Panc1 (cell line): Measurements from ENCODE around the gene DNAJA3. TPM values are rescaled to one million over a fixed set of nuclear protein-coding genes. Genes with fewer than 3 reads are reported as not detected.

ENCODE experiments used
- ATAC-seq: fragments of 200-7000 bp; cut with Tn5 transposase; 2 replicates; pipeline ENCODE4 v1.9.1; 2020; ENCODE audit warnings: mild to moderate bottlenecking, moderate library complexity
- BruUV-seq: library from RNA; stranded (reverse); fragments of 400-500 nt; replicated peaks from 2 replicates; lab custom pipeline; 2021; lab: Mats Ljungman, UMichigan
- CTCF ChIA-PET: fragments of 300-600 bp; sonication (Branson Sonifier 250); formaldehyde crosslinking; loops from one replicate; lab custom pipeline; 2022; ENCODE audit warnings: antibody characterized with exemption; lab: Charles Lee
- POLR2A ChIA-PET: fragments of 300-600 bp; sonication (Branson Sonifier 250); formaldehyde crosslinking; loops from one replicate; lab custom pipeline; 2022; ENCODE audit warnings: antibody characterized with exemption; lab: Charles Lee
- DNase-seq: peaks from one replicate; pipeline ENCODE4 v3.0.0-alpha.2; 2010; ENCODE audit warnings: low read depth, low spot score
- H3K27ac ChIP-seq: 2 replicates; pipeline ENCODE4 v1.5.1; 2011; ENCODE audit warnings: mild to moderate bottlenecking, low read length, inconsistent platforms
- H3K27me3 ChIP-seq: fragments of 200-500 bp; sonication (Bioruptor generic); 2 replicates; pipeline ENCODE4 v1.6.0; 2014; ENCODE audit warnings: low read length, inconsistent platforms; ENCODE audit not compliant: control insufficient read depth, insufficient read depth
- H3K36me3 ChIP-seq: fragments of 200-500 bp; sonication (Bioruptor generic); 2 replicates; pipeline ENCODE4 v1.5.1; 2014; ENCODE audit warnings: inconsistent platforms, mild to moderate bottlenecking, low read length, moderate library complexity; ENCODE audit not compliant: control insufficient read depth, insufficient read depth
- H3K4me1 ChIP-seq: 2 replicates; pipeline ENCODE4 v1.5.1; 2011; ENCODE audit warnings: inconsistent platforms, mild to moderate bottlenecking, low read length, moderate library complexity; ENCODE audit not compliant: control insufficient read depth, insufficient read depth
- H3K4me3 ChIP-seq, 2 experiments: 2 replicates each; pipeline ENCODE4 v1.5.1; 2011 to 2012; ENCODE audit warnings: low read depth in 2 of 2, low read length in 2 of 2, mild to moderate bottlenecking in 2 of 2, inconsistent platforms in 1 of 2, moderate library complexity in 1 of 2
- H3K9me3 ChIP-seq: fragments of 200-500 bp; sonication (Bioruptor generic); 2 replicates; pipeline ENCODE4 v1.5.1; 2014; ENCODE audit warnings: low read depth, mild to moderate bottlenecking, inconsistent platforms, low read length, moderate library complexity; ENCODE audit not compliant: control insufficient read depth, insufficient read depth
- POLR2AphosphoS5 ChIP-seq: IDR thresholded peaks from 2 replicates; pipeline ENCODE4 v1.6.1; 2012; ENCODE audit warnings: mild to moderate bottlenecking, low read depth, low read length, moderate library complexity
- SIN3A ChIP-seq: IDR thresholded peaks from 2 replicates; pipeline ENCODE4 v1.6.1; 2012; ENCODE audit warnings: low read depth, mild to moderate bottlenecking, low read length, moderate library complexity, borderline replicate concordance; ENCODE audit not compliant: insufficient read depth
- TCF7L2 ChIP-seq: IDR thresholded peaks from 2 replicates; pipeline ENCODE4 v1.6.1; 2011; ENCODE audit warnings: mild to moderate bottlenecking, low read depth, low read length, inconsistent platforms
- in situ Hi-C: cut with HindIII; loops from 2 replicates; pipeline ENCODE4 v1.10.0; 2016; ENCODE audit warnings: low sequenced_read_pairs, low pct_unique_long_range_greater_than_20kb
- intact Hi-C: fragments of 100-400 bp; cut with micrococcal nuclease; formaldehyde crosslinking; loops from one replicate; pipeline ENCODE4 v1.10.0; 2022; ENCODE audit not compliant: unreplicated experiment
- total RNA-seq: library from RNA; stranded (reverse); gene quantifications from one replicate; pipeline ENCODE4 v1.2.1, GENCODE V29; 2021; ENCODE audit not compliant: unreplicated experiment
- TF ChIP-seq, protein P1 (sequence below): fragments of 450-650 bp; IDR thresholded peaks from 2 replicates; pipeline ENCODE4 v1.5.1; 2017; ENCODE audit warnings: mild to moderate bottlenecking
- TF ChIP-seq, protein P2 (sequence below), 2 experiments: IDR thresholded peaks; 2 replicates each; pipeline ENCODE4 v1.6.1; 2011 to 2012; ENCODE audit warnings: low read depth in 2 of 2, control low read depth in 1 of 2, low read length in 1 of 2, mild to moderate bottlenecking in 1 of 2, moderate library complexity in 1 of 2; ENCODE audit not compliant: insufficient read depth in 1 of 2

The DNAJA3 gene
- total RNA-seq, 1 experiment from 2014 or later: 68.7 TPM

DNA sequence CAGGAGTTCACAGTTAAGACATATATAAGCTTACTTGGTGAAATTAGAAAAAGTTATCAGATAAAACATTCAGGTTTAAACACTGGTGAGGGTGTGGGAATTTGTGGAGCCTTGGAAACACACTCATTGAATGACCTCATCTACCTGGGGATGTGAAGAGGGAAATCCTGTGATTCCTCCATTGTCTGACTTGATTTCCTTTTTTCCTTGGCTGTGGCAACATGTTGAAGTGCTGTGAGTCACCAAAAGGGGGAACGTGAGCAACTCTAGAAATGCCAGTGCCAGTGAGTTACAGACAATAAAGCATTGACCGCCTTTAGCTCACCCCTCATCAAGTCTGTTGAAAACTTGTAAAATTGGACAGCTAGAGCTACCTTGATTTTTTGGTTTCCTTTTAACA, 52.3 kb downstream of the DNAJA3 start:
- no peak for DNase-seq
- POLR2A ChIA-PET: interaction anchor here (0.7 kb wide), 1 partner anchor 10 kb away, joined by 8 read pairs; no protein-coding TSS in a partner anchor

GRCh38 chr16:4481526-4481925, 55.9 kb downstream of the DNAJA3 start:
- POLR2A ChIA-PET: no interaction called here
- CTCF ChIA-PET: no interaction called here
- Histone ChIP-seq H3K4me3 (no peak overlapping the region), H3K4me1 (peaks cover 6% of the 10 kb centered on the region), H3K9me3 (no peaks in the 10 kb centered on the region), H3K36me3 (no peaks in the 10 kb centered on the region; the same call in 1 of the 2 replicates), H3K27me3 (no peaks in the 10 kb centered on the region), H3K27ac (no peak overlapping the region)
- no peak for TF ChIP-seq TCF7L2
- no peak for TF ChIP-seq POLR2AphosphoS5
- TF ChIP-seq SIN3A: no peak
- TF ChIP-seq, protein P1, sequence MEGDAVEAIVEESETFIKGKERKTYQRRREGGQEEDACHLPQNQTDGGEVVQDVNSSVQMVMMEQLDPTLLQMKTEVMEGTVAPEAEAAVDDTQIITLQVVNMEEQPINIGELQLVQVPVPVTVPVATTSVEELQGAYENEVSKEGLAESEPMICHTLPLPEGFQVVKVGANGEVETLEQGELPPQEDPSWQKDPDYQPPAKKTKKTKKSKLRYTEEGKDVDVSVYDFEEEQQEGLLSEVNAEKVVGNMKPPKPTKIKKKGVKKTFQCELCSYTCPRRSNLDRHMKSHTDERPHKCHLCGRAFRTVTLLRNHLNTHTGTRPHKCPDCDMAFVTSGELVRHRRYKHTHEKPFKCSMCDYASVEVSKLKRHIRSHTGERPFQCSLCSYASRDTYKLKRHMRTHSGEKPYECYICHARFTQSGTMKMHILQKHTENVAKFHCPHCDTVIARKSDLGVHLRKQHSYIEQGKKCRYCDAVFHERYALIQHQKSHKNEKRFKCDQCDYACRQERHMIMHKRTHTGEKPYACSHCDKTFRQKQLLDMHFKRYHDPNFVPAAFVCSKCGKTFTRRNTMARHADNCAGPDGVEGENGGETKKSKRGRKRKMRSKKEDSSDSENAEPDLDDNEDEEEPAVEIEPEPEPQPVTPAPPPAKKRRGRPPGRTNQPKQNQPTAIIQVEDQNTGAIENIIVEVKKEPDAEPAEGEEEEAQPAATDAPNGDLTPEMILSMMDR: no peak
- TF ChIP-seq, protein P2, sequence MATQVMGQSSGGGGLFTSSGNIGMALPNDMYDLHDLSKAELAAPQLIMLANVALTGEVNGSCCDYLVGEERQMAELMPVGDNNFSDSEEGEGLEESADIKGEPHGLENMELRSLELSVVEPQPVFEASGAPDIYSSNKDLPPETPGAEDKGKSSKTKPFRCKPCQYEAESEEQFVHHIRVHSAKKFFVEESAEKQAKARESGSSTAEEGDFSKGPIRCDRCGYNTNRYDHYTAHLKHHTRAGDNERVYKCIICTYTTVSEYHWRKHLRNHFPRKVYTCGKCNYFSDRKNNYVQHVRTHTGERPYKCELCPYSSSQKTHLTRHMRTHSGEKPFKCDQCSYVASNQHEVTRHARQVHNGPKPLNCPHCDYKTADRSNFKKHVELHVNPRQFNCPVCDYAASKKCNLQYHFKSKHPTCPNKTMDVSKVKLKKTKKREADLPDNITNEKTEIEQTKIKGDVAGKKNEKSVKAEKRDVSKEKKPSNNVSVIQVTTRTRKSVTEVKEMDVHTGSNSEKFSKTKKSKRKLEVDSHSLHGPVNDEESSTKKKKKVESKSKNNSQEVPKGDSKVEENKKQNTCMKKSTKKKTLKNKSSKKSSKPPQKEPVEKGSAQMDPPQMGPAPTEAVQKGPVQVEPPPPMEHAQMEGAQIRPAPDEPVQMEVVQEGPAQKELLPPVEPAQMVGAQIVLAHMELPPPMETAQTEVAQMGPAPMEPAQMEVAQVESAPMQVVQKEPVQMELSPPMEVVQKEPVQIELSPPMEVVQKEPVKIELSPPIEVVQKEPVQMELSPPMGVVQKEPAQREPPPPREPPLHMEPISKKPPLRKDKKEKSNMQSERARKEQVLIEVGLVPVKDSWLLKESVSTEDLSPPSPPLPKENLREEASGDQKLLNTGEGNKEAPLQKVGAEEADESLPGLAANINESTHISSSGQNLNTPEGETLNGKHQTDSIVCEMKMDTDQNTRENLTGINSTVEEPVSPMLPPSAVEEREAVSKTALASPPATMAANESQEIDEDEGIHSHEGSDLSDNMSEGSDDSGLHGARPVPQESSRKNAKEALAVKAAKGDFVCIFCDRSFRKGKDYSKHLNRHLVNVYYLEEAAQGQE (IDR thresholded peaks at IDR 0.05; ENCODE audit: insufficient read depth in 1 of 2, low read depth in 2 of 2, low read length in 1 of 2): no peak
- ATAC-seq: no peak
- in situ Hi-C loops: no loop called here
- no peak for DNase-seq
- intact Hi-C loops: no loop called here
- BruUV-seq: no TSS peak

More for the DNA sequence above, 52.3 kb downstream of the DNAJA3 start:
- TF ChIP-seq, protein P1: no peak; the same call in 1 of the 2 replicates
- TF ChIP-seq SIN3A (no peak), POLR2AphosphoS5 (no peak), TCF7L2 (no peak)
- TF ChIP-seq, protein P2 (IDR thresholded peaks at IDR 0.05; ENCODE audit: insufficient read depth in 1 of 2, low read depth in 2 of 2, low read length in 1 of 2): no peak
- CTCF ChIA-PET: no interaction called here
- Histone ChIP-seq H3K27me3 (no peaks in the 10 kb centered on the region), H3K9me3 (no peaks in the 10 kb centered on the region), H3K36me3 (no peaks in the 10 kb centered on the region; the same call in 1 of the 2 replicates), H3K4me3 (peak overlapping the region; percentile 82 to 85), H3K27ac (peak overlapping the region; percentile 94), H3K4me1 (peaks cover 18% of the 10 kb centered on the region)
- no peak for ATAC-seq
- intact Hi-C loops: no loop called here
- in situ Hi-C loops: no loop called here
- BruUV-seq: TSS peak; percentile 74
